SU-DHL-6 (cell line): ENCODE results near the gene UTP14C.

ENCODE experiments used
- H2AFZ ChIP-seq: fragments of 200-600 bp; sonication (generic); 2 replicates; pipeline ENCODE4 v1.6.1; 2014; ENCODE audit warnings: low read depth, mild to moderate bottlenecking, moderate library complexity, mixed read lengths, antibody characterized with exemption, low read length; ENCODE audit not compliant: severe bottlenecking
- H3F3A ChIP-seq: fragments of 200-600 bp; shearing (Covaris generic); 2 replicates; pipeline ENCODE4 v1.6.0; 2016; ENCODE audit warnings: antibody characterized with exemption, mild to moderate bottlenecking; ENCODE audit not compliant: insufficient read depth
- H3K27ac ChIP-seq: fragments of 200-600 bp; sonication (generic); 2 replicates; pipeline ENCODE4 v1.5.1; 2016; ENCODE audit warnings: low read depth, mild to moderate bottlenecking, low read length, moderate library complexity, mixed read lengths
- H3K27me3 ChIP-seq: fragments of 200-600 bp; sonication (generic), shearing (Covaris generic); 2 replicates; pipeline ENCODE4 v1.6.0; 2014; ENCODE audit warnings: mild to moderate bottlenecking, low read length
- H3K36me3 ChIP-seq: fragments of 200-600 bp; sonication (generic); 2 replicates; pipeline ENCODE4 v1.6.1; 2014; ENCODE audit warnings: mild to moderate bottlenecking, low read length, mixed read lengths
- H3K4me2 ChIP-seq: fragments of 300-600, 200-600 bp; shearing (Covaris generic), sonication (generic); 2 replicates; pipeline ENCODE4 v1.6.0; 2014; ENCODE audit warnings: low read length, low read depth, mild to moderate bottlenecking; ENCODE audit not compliant: poor library complexity, severe bottlenecking
- H3K4me3 ChIP-seq: fragments of 200-600 bp; sonication (generic); 2 replicates; pipeline ENCODE4 v1.5.1; 2014; ENCODE audit warnings: antibody characterized with exemption, low read length, mild to moderate bottlenecking, mixed read lengths; ENCODE audit not compliant: insufficient read depth, poor library complexity, severe bottlenecking
- H3K79me2 ChIP-seq: fragments of 200-600 bp; sonication (generic); 2 replicates; pipeline ENCODE4 v1.6.1; 2014; ENCODE audit warnings: mild to moderate bottlenecking, low read length, moderate library complexity; ENCODE audit not compliant: insufficient read depth
- H3K9ac ChIP-seq: fragments of 200-600 bp; sonication (generic); 2 replicates; pipeline ENCODE4 v1.7.0; 2014; ENCODE audit warnings: mild to moderate bottlenecking, low read length
- H3K9me2 ChIP-seq: fragments of 200-600 bp; sonication (generic); replicated peaks from 2 replicates; pipeline ENCODE4 v1.6.1; 2014; ENCODE audit warnings: low read length; ENCODE audit not compliant: insufficient read depth
- H3K9me3 ChIP-seq: fragments of 200-600 bp; sonication (generic); 2 replicates; pipeline ENCODE4 v1.6.1; 2014; ENCODE audit warnings: low read length, mixed read lengths; ENCODE audit not compliant: insufficient read depth
- H4K20me1 ChIP-seq: fragments of 200-600 bp; sonication (generic); 2 replicates; pipeline ENCODE4 v1.6.1; 2014; ENCODE audit warnings: low read depth, mild to moderate bottlenecking, antibody characterized with exemption, low read length, moderate library complexity, mixed read lengths
- EZH2phosphoT487 ChIP-seq: fragments of 200-600 bp; sonication (generic), shearing (Covaris generic); conservative IDR thresholded peaks from 2 replicates; pipeline ENCODE4 v1.6.1; 2018; ENCODE audit warnings: mild to moderate bottlenecking, antibody characterized with exemption, low read length, moderate library complexity, mixed read lengths
- TF ChIP-seq, protein P1 (sequence below): fragments of 200-600 bp; sonication (generic); IDR thresholded peaks from one replicate; pipeline ENCODE4 v1.5.1; 2017; ENCODE audit warnings: antibody characterized with exemption, mild to moderate bottlenecking, low read length, moderate library complexity; ENCODE audit not compliant: insufficient read depth, poor library complexity, severe bottlenecking

UTP14C gene

DNA sequence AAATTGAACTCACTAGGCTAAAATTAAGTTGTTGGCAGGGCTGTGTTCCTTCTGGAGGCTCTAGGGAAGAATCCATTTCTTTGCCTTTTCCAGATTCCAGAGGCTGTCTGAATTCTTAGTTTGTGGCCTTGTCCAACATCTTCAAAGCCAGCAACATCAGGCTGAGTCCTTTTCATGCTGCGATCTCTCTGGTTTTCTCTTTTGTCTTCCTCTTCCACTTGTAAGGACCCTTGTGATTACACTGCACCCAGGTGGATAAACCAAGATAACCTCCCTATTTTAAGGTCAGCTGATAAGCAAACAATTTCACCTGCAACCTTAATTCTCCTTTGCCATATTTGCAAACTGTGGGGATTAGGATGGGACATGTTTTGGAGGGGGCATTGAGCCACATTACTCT lies 11.5 kb downstream of the UTP14C start:
- no peak overlapping the region for H3K4me2 ChIP-seq
- H3K9me2 ChIP-seq = no peaks in the 10 kb centered on the region
- TF ChIP-seq, protein P1, sequence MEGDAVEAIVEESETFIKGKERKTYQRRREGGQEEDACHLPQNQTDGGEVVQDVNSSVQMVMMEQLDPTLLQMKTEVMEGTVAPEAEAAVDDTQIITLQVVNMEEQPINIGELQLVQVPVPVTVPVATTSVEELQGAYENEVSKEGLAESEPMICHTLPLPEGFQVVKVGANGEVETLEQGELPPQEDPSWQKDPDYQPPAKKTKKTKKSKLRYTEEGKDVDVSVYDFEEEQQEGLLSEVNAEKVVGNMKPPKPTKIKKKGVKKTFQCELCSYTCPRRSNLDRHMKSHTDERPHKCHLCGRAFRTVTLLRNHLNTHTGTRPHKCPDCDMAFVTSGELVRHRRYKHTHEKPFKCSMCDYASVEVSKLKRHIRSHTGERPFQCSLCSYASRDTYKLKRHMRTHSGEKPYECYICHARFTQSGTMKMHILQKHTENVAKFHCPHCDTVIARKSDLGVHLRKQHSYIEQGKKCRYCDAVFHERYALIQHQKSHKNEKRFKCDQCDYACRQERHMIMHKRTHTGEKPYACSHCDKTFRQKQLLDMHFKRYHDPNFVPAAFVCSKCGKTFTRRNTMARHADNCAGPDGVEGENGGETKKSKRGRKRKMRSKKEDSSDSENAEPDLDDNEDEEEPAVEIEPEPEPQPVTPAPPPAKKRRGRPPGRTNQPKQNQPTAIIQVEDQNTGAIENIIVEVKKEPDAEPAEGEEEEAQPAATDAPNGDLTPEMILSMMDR = no peak
- TF ChIP-seq EZH2phosphoT487 = no peak
- no peaks in the 10 kb centered on the region for H3K36me3 ChIP-seq
- no peak overlapping the region for H3K9ac ChIP-seq
- H3F3A ChIP-seq = no peaks in the 10 kb centered on the region
- H3K27ac ChIP-seq = no peak overlapping the region
- no peaks in the 10 kb centered on the region for H3K9me3 ChIP-seq
- no peaks in the 10 kb centered on the region for H3K79me2 ChIP-seq
- no peaks in the 10 kb centered on the region for H3K27me3 ChIP-seq
- H4K20me1 ChIP-seq = 0 out of 2 replicates have a peak, but pooled peaks cover 3% of the 10 kb centered on the region
- H2AFZ ChIP-seq = no peak overlapping the region
- H3K4me3 ChIP-seq = no peak overlapping the region

DNA sequence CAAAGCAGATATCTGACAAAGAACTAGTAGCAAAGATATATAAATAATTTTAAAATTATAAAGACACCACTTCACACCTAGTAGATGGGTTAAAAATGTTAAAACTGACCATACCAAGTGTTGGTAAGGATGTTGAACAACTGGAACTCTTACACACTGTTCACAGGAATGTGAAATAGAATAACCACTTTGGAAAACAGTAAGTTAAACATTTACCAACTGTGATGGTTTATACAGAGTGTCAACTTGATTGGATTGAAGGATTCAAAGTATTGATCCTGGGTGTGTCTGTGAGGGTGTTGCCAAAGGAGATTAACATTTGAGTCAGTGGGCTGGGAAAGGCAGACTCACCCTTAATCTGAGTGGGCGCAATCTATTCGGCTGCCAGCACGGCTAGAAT lies 19.2 kb downstream of the UTP14C start:
- H3K9me3 ChIP-seq = no peaks in the 10 kb centered on the region
- H3K79me2 ChIP-seq = no peaks in the 10 kb centered on the region
- no peak overlapping the region for H3K4me3 ChIP-seq
- no peaks in the 10 kb centered on the region for H3K27me3 ChIP-seq
- H3K36me3 ChIP-seq = no peaks in the 10 kb centered on the region
- no peaks in the 10 kb centered on the region for H3F3A ChIP-seq
- no peaks in the 10 kb centered on the region for H4K20me1 ChIP-seq
- H3K27ac ChIP-seq = no peak overlapping the region
- TF ChIP-seq, protein P1 = no peak
- TF ChIP-seq EZH2phosphoT487 = no peak
- no peak overlapping the region for H2AFZ ChIP-seq
- H3K9me2 ChIP-seq = no peaks in the 10 kb centered on the region
- H3K9ac ChIP-seq = no peak overlapping the region
- H3K4me2 ChIP-seq = no peak overlapping the region

DNA sequence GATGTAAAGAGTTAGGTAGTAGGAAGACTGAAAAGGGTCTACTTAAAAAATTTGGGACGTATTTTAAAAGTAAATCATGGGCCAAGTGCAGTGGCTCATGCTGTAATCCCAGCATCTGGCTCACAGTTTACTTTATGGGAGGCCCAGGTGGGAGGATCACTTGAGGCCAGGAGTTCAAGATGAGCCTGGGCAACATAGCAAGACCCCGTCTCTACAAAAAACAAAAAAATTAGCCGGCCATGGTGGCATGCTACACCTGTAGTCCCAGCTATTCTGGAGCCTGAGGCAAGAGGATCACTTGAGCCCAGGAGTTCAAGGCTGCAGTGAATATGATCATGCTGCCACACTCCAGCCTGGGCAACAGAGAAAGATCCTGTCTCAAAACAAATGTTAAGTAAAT lies 23.0 kb downstream of the UTP14C start:
- no peak overlapping the region for H3K4me3 ChIP-seq
- H2AFZ ChIP-seq = no peak overlapping the region
- no peak for TF ChIP-seq EZH2phosphoT487
- TF ChIP-seq, protein P1 = no peak
- H3K9me2 ChIP-seq = no peaks in the 10 kb centered on the region
- no peaks in the 10 kb centered on the region for H3K9me3 ChIP-seq
- H4K20me1 ChIP-seq = no peaks in the 10 kb centered on the region
- H3K9ac ChIP-seq = no peak overlapping the region
- no peaks in the 10 kb centered on the region for H3K27me3 ChIP-seq
- no peak overlapping the region for H3K4me2 ChIP-seq
- H3K36me3 ChIP-seq = no peaks in the 10 kb centered on the region
- H3K27ac ChIP-seq = no peak overlapping the region
- H3K79me2 ChIP-seq = no peaks in the 10 kb centered on the region
- H3F3A ChIP-seq = no peaks in the 10 kb centered on the region
